Lung (tissue), 12 donors: Measurements from ENCODE around the gene RAD18. TPM values are rescaled to one million over a fixed set of nuclear protein-coding genes. Genes with fewer than 3 reads are reported as not detected.

Experiments used
- ATAC-seq: fragments of 200-7000 bp; cut with Tn5 transposase; one replicate; pipeline ENCODE4 v1.9.1; 2020; ENCODE audit warnings: moderate number of reproducible peaks; ENCODE audit not compliant: insufficient read depth, low FRiP score
- DNase-seq, 3 donors: peaks; one replicate each; pipeline ENCODE4 v3.0.0-alpha.2; 2013 to 2017
- H3K27ac ChIP-seq, 2 donors: one replicate each; pipeline ENCODE4 v1.5.1; 2013; ENCODE audit warnings: mild to moderate bottlenecking in 2 of 2, moderate library complexity in 2 of 2, control low read depth in 1 of 2, inconsistent platforms in 1 of 2, low read depth in 1 of 2, low read length in 1 of 2
- H3K27me3 ChIP-seq, 3 donors: one replicate each; pipeline ENCODE4 v1.5.1; 2013; ENCODE audit warnings: low read length in 2 of 3; ENCODE audit not compliant: control insufficient read depth in 3 of 3, insufficient read depth in 3 of 3
- H3K36me3 ChIP-seq, 4 donors: one replicate each; pipeline ENCODE4 v1.5.1; 2013; ENCODE audit warnings: low read length in 4 of 4, mild to moderate bottlenecking in 1 of 4, moderate library complexity in 1 of 4; ENCODE audit not compliant: control insufficient read depth in 4 of 4, insufficient read depth in 4 of 4
- H3K4me1 ChIP-seq, 5 donors: one replicate each; pipeline ENCODE4 v1.5.1; 2013; ENCODE audit warnings: low read length in 5 of 5, mild to moderate bottlenecking in 2 of 5, moderate library complexity in 1 of 5; ENCODE audit not compliant: control insufficient read depth in 5 of 5, insufficient read depth in 5 of 5
- H3K4me3 ChIP-seq: one replicate; pipeline ENCODE4 v1.5.1; 2013; ENCODE audit warnings: mild to moderate bottlenecking, control low read depth, moderate library complexity
- H3K9ac ChIP-seq, 2 donors: one replicate each; pipeline ENCODE4 v1.5.1; 2013; ENCODE audit warnings: low read length in 2 of 2, control low read depth in 1 of 2; ENCODE audit not compliant: insufficient read depth in 1 of 2
- H3K9me3 ChIP-seq, 4 donors: one replicate each; pipeline ENCODE4 v1.5.1; 2013; ENCODE audit warnings: low read length in 3 of 4, mild to moderate bottlenecking in 1 of 4, moderate library complexity in 1 of 4; ENCODE audit not compliant: control insufficient read depth in 4 of 4, insufficient read depth in 3 of 4
- WGBS, 2 donors: extraction: QIAGEN DNeasy Blood & Tissue Kit; methylation state at CpG; one replicate each; pipeline ENCODE4 v1.1.7; 2013; 5-methylcytosine and 5-hydroxymethylcytosine counted together
- polyA plus RNA-seq, 2 donors: library from polyadenylated mRNA; stranded (reverse); fragments of 200-250 nt; gene quantifications; one replicate each; pipeline ENCODE4 v1.2.1, GENCODE V29; 2013
- total RNA-seq, 2 donors: library from RNA; depleted of rRNA in 1 of 2; stranded (reverse); fragments of >200 nt in 1 of 2; gene quantifications; one replicate each; pipeline ENCODE4 v1.2.1, GENCODE V29; 2014 to 2021
- TF ChIP-seq, protein P1 (sequence below): IDR thresholded peaks from 2 replicates; pipeline ENCODE4 v1.5.1; 2012; ENCODE audit warnings: mild to moderate bottlenecking; ENCODE audit errors: control extremely low read depth, extremely low read depth
- donor health status: control.
- donor health status: control.
- donor health status: Bipolar disorder and iron deficiency.
- donor health status: healthy.
- donor health status: DM: yes; HTN: yes; CAD: no.

The RAD18 gene
- total and polyA plus RNA-seq, 4 donors = 2.1 to 23.6 (median 6.3) TPM

GRCh38 chr3:8993331-8993730, 30.1 kb upstream of the RAD18 start:
- Histone ChIP-seq H3K9ac (no peak overlapping the region), H3K27me3 (no peaks in the 10 kb centered on the region), H3K36me3 (peaks cover 0 to 22% (median 10%) of the 10 kb centered on the region in 4 donors), H3K4me3 (no peak overlapping the region), H3K9me3 (no peaks in the 10 kb centered on the region), H3K27ac (no peak overlapping the region), H3K4me1 (peaks cover 0 to 25% (median 17%) of the 10 kb centered on the region in 5 donors)
- DNase-seq (no peak), ATAC-seq (no peak)
- 90 to 95% methylated on average over 5 of the region's 5 CpGs for WGBS, 2 donors
- TF ChIP-seq, protein P1, sequence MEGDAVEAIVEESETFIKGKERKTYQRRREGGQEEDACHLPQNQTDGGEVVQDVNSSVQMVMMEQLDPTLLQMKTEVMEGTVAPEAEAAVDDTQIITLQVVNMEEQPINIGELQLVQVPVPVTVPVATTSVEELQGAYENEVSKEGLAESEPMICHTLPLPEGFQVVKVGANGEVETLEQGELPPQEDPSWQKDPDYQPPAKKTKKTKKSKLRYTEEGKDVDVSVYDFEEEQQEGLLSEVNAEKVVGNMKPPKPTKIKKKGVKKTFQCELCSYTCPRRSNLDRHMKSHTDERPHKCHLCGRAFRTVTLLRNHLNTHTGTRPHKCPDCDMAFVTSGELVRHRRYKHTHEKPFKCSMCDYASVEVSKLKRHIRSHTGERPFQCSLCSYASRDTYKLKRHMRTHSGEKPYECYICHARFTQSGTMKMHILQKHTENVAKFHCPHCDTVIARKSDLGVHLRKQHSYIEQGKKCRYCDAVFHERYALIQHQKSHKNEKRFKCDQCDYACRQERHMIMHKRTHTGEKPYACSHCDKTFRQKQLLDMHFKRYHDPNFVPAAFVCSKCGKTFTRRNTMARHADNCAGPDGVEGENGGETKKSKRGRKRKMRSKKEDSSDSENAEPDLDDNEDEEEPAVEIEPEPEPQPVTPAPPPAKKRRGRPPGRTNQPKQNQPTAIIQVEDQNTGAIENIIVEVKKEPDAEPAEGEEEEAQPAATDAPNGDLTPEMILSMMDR = no peak

DNA sequence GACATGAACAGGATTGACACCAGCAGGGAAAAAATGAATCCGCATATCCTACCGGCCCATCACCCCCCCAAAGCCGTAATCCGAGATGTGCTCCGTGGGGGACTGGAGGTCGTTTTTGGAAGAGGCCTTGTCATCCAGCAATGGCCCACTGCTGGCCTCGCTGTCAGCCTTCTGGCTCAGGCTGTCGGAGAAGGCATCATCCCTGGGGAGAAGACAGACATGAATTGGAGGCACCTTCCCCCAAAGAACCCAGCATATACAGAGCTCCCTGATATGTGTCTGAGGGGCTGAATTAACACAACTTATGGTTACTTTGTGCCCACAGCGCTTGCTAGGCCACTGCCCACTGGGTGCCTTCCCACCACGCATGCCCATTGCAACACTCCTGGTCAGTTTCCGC, 29.6 kb upstream of the RAD18 start:
- H3K27me3 ChIP-seq = no peaks in the 10 kb centered on the region
- no peak for ATAC-seq
- TF ChIP-seq, protein P1 = no peak
- WGBS, 2 donors = 83 to 84% methylated on average over 11 of the region's 11 CpGs
- no peak overlapping the region for H3K9ac ChIP-seq
- H3K4me3 ChIP-seq = no peak overlapping the region
- H3K36me3 ChIP-seq = peaks cover 0 to 22% (median 10%) of the 10 kb centered on the region in 4 donors
- no peaks in the 10 kb centered on the region for H3K9me3 ChIP-seq
- no peak overlapping the region for H3K27ac ChIP-seq
- peaks cover 0 to 28% (median 22%) of the 10 kb centered on the region in 5 donors for H3K4me1 ChIP-seq
- DNase-seq = no peak

GRCh38 chr3:8992199-8992598, 28.9 kb upstream of the RAD18 start:
- H3K4me3 ChIP-seq = no peak overlapping the region
- 84 to 94% methylated on average over 4 of the region's 4 CpGs for WGBS, 2 donors
- TF ChIP-seq, protein P1 = no peak
- no peaks in the 10 kb centered on the region for H3K9me3 ChIP-seq
- no peak for ATAC-seq
- H3K9ac ChIP-seq = no peak overlapping the region
- no peak overlapping the region for H3K27ac ChIP-seq
- DNase-seq = no peak
- peaks cover 0 to 26% (median 24%) of the 10 kb centered on the region in 5 donors for H3K4me1 ChIP-seq
- H3K27me3 ChIP-seq = no peaks in the 10 kb centered on the region
- H3K36me3 ChIP-seq = peaks cover 0 to 22% (median 10%) of the 10 kb centered on the region in 4 donors
